Measurements from ENCODE around the gene LTA4H.

Gene LTA4H

DNA sequence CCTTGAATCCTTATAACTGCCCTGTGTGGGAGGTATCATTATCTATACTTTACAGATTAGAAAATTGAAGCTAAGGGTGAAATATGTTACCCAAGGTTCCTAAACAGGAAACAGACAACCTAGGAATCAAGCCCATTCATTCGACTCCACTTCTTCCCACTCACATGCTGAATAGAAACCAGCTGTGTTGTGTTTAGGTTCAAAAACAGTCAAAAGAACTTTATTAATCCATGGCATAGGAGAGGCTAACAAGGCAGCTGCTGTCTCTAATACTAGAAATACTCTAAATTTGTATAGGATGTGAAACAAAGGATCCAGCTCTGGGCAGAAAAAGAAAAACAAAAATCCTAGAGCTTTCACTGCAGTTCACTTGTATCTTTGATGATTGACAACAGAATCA lies 82.4 kb downstream of the LTA4H start:
- no peak for FAIRE-seq

DNA sequence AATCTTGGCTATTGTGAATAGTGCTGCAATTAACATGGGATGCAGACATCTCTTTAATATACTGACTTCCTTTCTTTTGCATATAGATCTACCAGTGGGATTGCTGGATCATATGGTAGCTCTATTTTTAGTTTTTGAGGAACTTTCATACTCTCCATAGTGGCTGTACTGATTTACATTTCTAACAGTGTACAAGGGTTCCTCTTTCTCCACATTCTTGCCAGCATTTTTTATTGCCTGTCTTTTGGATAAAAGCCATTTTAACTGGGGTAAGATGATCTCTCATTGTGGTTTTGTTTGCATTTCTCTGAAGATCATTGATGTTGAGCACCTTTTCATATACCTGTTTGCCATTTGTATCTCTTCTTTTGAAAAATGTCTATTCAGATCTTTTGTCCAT lies 83.9 kb downstream of the LTA4H start:
- no peak for FAIRE-seq

Data from colon (tissue), 2 donors.